AG20443 (cell line): Measurements from ENCODE around the gene TMEM170B.

Source experiments
- DNase-seq: peaks from one replicate; pipeline ENCODE4 v3.0.0; 2012; ENCODE audit warnings: low spot score, mixed read lengths

The TMEM170B gene

DNA sequence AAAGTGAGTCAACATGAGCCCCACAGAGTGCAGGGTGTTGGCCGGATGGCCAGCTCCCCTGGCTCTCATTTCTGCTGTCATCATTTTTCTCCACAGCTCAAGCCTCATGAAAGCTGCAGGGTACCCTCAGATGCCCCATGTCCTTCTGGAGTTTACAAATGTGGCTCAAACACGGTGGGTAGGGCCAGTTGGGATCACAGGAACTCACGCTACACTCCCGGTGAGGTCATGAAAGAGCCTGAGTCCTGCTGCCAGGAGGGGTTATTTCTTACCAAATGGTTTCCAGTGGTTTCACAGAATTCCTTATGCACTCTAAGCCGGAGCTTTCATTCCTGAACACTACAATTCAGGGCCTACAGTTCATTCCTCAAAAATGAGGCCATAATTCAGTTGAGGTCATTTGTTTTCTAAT, 78.7 kb downstream of the TMEM170B start:
- DNase-seq: peak; percentile 85

DNA sequence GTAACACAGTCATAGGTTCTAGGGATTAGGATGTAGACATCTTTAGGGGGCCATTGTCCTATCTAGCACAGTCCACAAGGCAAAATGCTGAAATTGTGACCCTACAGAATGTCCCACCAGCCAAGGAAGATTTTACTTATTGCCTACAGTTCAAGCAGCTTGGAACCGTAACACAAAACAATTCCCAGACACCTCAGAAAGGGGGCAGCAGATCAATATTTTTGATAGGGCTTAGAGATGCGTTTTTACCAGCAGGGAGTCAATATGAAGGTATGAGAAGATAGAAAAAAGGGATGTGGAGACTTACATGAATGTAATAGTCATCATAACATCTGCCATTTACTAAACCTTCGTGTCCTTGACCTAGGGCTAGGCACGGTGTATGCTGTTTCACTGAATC, 81.0 kb downstream of the TMEM170B start:
- no peak for DNase-seq

DNA sequence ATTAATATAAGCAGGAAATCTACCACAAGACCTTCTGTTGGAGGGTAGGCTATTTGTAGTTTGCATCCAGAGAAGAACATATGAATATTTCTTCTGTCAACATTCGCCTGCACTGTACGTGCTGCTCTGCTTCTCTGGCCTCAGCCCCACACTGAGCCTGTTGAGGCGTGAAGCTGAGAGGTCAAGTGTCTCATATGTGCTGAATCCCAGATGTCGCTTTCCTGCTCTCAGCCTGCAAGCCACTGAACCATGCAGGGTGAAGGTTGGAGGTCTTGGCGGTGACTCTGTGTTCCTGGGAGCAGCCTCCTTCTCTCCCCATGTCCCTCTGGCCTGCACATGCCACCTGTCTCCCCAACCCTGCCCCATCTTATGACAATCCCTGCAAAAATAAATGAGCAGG, 83.6 kb downstream of the TMEM170B start:
- DNase-seq: no peak

DNA sequence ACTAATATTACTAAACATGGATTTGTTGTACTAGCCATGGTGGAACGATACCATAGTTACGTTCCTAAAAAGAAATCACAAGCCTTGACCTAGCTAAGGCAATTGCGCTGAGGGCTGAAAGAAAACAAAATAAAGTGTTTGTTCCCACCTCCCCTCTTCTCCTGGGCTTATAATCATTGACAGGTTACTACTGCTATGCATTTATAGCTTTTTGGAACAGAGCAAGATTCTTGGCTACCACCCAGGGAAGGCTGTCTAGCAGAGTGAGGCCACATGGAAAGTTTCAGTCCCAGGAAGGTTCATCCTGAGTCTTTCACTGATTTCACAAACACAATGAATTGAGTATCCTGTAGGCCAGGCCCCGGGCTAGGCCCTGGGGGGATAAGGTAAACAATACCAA, 84.6 kb downstream of the TMEM170B start:
- DNase-seq: no peak

DNA sequence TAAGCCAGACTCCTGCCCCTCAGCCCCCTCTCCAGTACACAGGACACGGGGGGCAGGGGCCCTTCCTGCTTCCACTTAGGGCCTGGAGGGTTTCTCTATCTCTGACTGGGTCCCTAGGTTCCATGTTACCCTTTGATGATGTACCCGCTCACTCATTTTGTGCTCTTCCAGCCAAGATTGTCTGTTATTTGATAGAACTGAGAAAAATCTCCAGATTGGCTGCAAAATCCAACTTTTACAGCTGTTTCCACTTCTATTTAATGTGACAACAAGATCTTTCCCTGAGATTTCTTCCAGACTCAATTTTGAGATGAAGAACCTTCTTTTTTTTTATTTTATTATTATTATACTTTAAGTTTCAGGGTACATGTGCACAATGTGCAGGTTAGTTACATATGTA, 85.7 kb downstream of the TMEM170B start:
- DNase-seq: no peak

DNA sequence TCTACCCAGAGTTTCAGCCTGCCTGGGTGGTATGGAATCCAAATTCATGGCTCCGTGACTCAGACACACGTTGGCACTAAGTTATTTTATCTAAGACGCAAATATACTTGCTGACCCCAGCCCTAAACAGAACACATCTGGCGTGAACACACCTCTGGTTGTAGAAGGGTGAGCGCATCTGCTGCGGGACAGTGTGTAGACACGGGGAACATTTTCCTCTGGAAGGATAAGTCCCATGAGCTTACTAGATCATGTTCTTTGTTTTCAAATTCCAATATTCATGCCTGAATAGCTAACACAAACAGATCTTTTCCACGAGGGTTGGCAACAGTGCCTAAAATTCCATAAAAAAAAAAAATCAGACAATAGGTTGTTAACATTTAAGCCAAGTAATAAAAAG, 87.8 kb downstream of the TMEM170B start:
- no peak for DNase-seq

DNA sequence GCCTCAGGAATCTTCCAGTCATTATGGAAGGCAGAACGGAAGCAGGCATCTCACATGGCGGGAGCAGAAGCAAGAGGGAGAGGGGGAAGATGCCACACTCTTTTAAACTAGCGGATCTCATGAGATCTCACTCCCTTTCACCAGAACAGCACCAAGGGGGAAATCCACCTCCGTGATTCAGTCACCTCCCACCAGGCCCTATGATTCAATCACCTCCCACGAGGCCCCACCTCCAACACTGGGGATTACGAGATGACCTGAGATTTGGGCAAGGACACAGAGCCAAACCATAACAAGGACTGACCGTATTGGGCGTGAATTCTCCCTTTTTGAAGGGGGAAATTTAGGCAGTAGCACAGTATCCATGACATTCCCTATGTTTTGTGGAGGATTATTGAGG, 88.8 kb downstream of the TMEM170B start:
- DNase-seq: no peak

DNA sequence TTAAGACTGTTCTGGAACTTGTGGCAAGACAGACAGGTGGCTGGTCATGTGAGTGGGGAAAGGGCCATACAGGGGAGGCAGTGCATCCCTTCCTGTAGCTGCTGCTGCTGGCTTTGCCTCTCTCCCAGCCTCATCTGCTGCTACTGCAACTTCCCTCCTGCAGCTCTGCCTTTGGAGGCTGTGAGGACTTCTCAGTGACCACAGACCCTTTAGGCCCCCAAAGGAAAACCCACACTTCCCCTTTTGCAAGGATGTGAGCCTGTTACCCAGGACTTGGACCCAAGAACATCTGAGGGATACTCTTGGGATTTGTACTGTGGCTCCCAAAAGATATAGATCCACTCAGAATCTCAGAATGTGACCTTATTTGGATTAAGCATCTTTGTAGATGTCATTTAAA, 91.0 kb downstream of the TMEM170B start:
- DNase-seq: no peak

DNA sequence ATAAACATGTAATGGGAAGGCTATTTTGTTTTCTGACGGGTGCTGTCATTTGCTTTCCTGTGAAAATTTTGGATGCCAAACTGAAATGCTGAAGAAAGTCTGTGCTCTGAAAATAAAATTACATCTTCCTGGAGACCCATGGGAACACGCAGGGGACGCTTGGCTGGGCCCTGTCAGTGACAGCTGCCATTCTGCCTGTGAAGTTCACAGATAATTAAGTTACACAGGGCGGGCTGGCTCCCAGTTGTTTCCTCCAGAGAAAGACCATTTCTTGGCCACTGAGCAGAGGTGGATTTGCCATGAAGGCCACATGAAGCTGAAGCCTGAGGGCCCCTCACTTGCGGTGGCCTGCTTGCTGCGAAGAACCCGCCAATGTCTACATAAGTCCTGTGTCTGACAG, 93.5 kb downstream of the TMEM170B start:
- no peak for DNase-seq

DNA sequence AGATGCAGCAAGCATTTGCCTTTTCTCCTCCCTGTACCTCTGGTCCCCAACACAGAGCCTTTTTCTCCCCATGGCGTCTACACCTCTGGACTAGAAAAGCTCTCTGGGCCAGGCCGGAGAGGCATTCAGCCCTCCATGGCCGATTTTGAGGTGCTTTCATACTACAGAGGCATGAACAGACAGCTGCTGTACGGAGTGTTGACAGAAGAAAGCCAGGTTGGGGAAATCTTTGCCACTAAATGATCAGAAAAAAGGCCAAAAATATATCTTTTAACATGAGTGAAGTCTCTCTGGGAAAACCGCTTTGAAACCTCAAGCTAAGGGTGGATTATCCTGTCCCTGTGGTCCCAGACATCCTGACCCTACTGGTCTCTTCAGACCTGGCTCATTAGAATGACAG, 94.0 kb downstream of the TMEM170B start:
- no peak for DNase-seq

DNA sequence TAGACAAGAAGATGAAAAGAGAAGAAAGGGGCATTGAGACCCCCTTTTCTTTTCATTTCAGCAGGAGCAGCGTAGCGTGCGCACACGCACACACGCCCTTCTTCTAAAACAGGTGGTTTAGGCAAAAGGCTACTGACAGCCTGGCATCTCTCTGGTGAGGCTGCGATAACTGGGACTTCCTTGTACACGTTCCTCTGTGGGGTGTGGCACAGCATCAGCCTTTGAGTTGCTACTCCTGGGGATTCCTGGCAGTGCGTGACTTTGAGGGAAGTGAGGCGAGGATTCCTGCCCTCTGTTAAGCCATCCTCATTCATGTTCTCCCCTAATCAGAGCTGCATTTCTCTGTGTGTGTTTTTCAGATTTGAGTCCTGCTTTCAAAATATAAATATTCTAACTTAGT, 94.7 kb downstream of the TMEM170B start:
- peak; percentile 37 for DNase-seq

DNA sequence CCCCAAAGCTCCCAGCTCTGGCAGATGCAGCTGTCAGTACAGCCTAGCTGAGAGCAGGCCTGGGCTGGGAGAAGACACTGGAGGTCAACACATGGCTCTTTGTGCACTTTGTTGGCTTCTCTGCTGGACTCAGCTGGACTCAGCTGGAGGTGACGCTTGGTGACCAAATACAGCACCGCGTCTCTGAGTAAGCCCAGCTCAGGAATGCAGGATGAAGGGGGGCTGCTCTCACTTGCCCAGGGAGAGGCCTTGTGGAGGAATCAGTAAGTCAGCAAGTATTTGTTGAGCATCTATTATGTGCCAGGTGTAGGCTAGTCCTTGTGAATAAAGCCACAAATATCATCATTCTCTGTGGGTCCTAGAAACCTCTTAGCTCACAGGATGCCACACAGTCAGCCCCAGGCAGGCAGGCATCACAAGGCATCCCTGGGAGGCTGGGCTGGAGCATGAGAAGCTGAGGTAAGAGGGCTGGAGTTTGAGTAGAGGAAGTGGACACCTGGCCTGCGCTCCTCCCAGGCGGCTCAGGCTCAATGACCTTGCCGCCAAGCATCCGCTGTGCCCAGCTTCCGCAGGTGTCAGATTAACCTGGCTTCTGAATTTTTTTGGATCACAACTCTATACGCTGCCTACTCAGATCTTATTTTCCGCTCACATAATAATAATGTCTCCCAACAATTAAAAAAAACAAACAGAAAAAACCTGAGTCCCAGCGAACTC, 95.4 kb downstream of the TMEM170B start:
- peak; percentile 79 for DNase-seq
